Kidney (tissue), 14 donors: Measurements from ENCODE around the gene FBXO48. TPM values are rescaled to one million over a fixed set of nuclear protein-coding genes. Genes with fewer than 3 reads are reported as not detected.

Experiments used
- DNase-seq, 5 donors: peaks; one replicate each; pipeline ENCODE4 v3.0.0-alpha.2; 2013 to 2020
- FAIRE-seq: peaks from 2 replicates; lab custom pipeline; 2012; peaks lifted over from hg19 to GRCh38; lab: Jason Lieb, UNC
- H3K27ac ChIP-seq, 2 donors: one replicate each; pipeline ENCODE4 v1.7.0; 2013; ENCODE audit warnings: low read depth in 2 of 2, low read length in 2 of 2, inconsistent platforms in 1 of 2
- H3K27me3 ChIP-seq: one replicate; pipeline ENCODE4 v1.7.1; 2013; ENCODE audit warnings: low read length, inconsistent platforms; ENCODE audit not compliant: control insufficient read depth, insufficient read depth
- H3K36me3 ChIP-seq, 3 donors: one replicate each; pipeline versions ENCODE4 v1.7.0 to v1.7.1; 2013; ENCODE audit warnings: low read length in 3 of 3, control low read depth in 1 of 3, inconsistent platforms in 1 of 3; ENCODE audit not compliant: insufficient read depth in 3 of 3, control insufficient read depth in 2 of 3
- H3K4me1 ChIP-seq, 3 donors: one replicate each; pipeline versions ENCODE4 v1.7.0 to v1.7.1; 2013; ENCODE audit warnings: low read length in 3 of 3, inconsistent platforms in 1 of 3, low read depth in 1 of 3; ENCODE audit not compliant: control insufficient read depth in 2 of 3, insufficient read depth in 2 of 3
- H3K4me3 ChIP-seq, 3 donors: one replicate each; pipeline versions ENCODE4 v1.7.0 to v1.8.1; 2013; ENCODE audit warnings: low read length in 3 of 3, control low read depth in 1 of 3, inconsistent platforms in 1 of 3
- H3K9ac ChIP-seq, 3 donors: one replicate each; pipeline versions ENCODE4 v1.7.0 to v1.7.1; 2013; ENCODE audit warnings: low read length in 3 of 3, control low read depth in 1 of 3, inconsistent platforms in 1 of 3
- H3K9me3 ChIP-seq, 3 donors: one replicate each; pipeline versions ENCODE4 v1.7.0 to v1.7.1; 2013; ENCODE audit warnings: low read length in 3 of 3, control low read depth in 1 of 3, inconsistent platforms in 1 of 3; ENCODE audit not compliant: control insufficient read depth in 2 of 3, insufficient read depth in 1 of 3
- CTCF ChIP-seq: IDR thresholded peaks from 3 replicates; pipeline ENCODE4 v1.5.1; 2012; ENCODE audit warnings: mild to moderate bottlenecking, moderate library complexity, borderline replicate concordance; ENCODE audit not compliant: insufficient read depth; ENCODE audit errors: extremely low read depth
- intact Hi-C: fragments of 100-400 bp; cut with DNase I; formaldehyde crosslinking; loops from one replicate; pipeline ENCODE4 v1.11.1; 2022
- polyA plus RNA-seq: library from polyadenylated mRNA; stranded (reverse); fragments of 350-450 nt; fragmentation: Illumina TruSeq; extraction: RNeasy Lipid Tissue Mini Kit (QIAGEN cat#74804); gene quantifications from one replicate; pipeline ENCODE4 v1.2.3, GENCODE V29; 2014; ENCODE audit warnings: low read depth, low replicate concordance; ENCODE audit not compliant: insufficient read depth
- total RNA-seq: library from RNA; stranded (reverse); fragmentation: NEBNext Ultra II Directional; extraction: Animal tissue kit (Norgen Biotek cat#: 25700); gene quantifications from one replicate; pipeline ENCODE4 v1.2.1, GENCODE V29; 2021
- donor health status: control.
- donor health status: control.
- donor health status: control.
- donor health status: control.
- donor health status: control.
- donor health status: DM: yes; HTN: yes; CAD: no.
- donor health status: Normal renal cell carcinoma (clear cell type).

FBXO48 gene
- total and polyA plus RNA-seq, 2 donors from 2014 or later = 0.86 to 1.3 TPM

DNA sequence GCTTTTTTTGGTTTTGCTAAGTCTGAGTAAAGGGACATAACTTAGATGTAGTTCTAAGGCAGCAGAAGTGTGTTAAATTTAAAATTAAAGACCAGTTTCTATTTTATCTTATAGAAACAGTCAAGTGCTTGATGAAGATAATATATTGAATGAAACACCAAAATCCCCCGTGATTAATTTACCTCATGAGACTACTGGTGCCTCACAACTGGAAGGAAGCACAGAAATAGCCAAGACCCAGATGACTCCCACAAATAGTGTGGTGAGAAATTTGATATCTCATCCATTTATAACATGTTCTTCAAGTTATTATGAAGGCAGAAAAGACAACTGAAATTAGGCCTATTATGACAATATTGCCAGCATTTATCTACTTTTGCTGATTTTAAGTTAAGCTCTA lies 45.9 kb upstream of the FBXO48 start:
- H3K36me3 ChIP-seq = no peaks in the 10 kb centered on the region
- H3K27me3 ChIP-seq = no peaks in the 10 kb centered on the region
- no peak overlapping the region for H3K9ac ChIP-seq
- no peak overlapping the region for H3K4me3 ChIP-seq
- FAIRE-seq (no peak), DNase-seq (no peak)
- H3K9me3 ChIP-seq = no peaks in the 10 kb centered on the region
- intact Hi-C loops = no loop called here
- no peak for TF ChIP-seq CTCF
- H3K4me1 ChIP-seq = no peaks in the 10 kb centered on the region
- H3K27ac ChIP-seq = no peak overlapping the region

- intact Hi-C loops = no loop called here
- Histone ChIP-seq H3K4me3 (no peak overlapping the region), H3K27me3 (no peaks in the 10 kb centered on the region), H3K4me1 (no peaks in the 10 kb centered on the region), H3K9me3 (no peaks in the 10 kb centered on the region), H3K27ac (no peak overlapping the region), H3K9ac (no peak overlapping the region), H3K36me3 (no peaks in the 10 kb centered on the region)
- no peak for DNase-seq
- no peak for FAIRE-seq
- TF ChIP-seq CTCF = no peak
Measured at GRCh38 chr2:68512326-68512725, 45.2 kb upstream of the FBXO48 start.

DNA sequence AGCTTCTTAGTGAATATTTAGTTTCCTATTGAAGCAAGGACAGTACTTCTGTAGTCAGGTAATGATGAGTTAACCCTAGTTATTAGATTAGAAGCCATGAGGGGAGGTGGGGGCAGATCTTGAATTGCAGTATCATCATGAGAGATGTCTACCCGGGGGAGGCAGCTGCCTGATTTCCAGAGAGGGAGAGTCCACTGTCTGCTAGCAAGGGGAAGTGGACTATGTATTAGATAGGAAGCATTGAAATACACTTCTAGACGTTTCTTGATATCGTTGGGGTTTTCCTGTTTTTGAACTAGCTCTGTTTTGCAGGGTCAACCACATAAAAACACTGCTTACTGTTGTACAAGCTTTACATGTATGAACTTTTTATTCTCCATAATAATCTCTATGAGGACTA lies 39.1 kb upstream of the FBXO48 start:
- no peak for FAIRE-seq
- no peak for TF ChIP-seq CTCF
- no peaks in the 10 kb centered on the region for H3K36me3 ChIP-seq
- no peak for DNase-seq
- H3K9ac ChIP-seq = no peak overlapping the region
- H3K27me3 ChIP-seq = no peaks in the 10 kb centered on the region
- H3K4me3 ChIP-seq = no peak overlapping the region
- no peaks in the 10 kb centered on the region for H3K9me3 ChIP-seq
- H3K4me1 ChIP-seq = no peaks in the 10 kb centered on the region
- no peak overlapping the region for H3K27ac ChIP-seq
- intact Hi-C loops = no loop called here

GRCh38 chr2:68505603-68506159 lies 38.6 kb upstream of the FBXO48 start:
- Histone ChIP-seq H3K4me1 (no peaks in the 10 kb centered on the region), H3K4me3 (no peak overlapping the region), H3K27ac (no peak overlapping the region), H3K36me3 (no peaks in the 10 kb centered on the region), H3K9me3 (no peaks in the 10 kb centered on the region), H3K9ac (no peak overlapping the region), H3K27me3 (no peaks in the 10 kb centered on the region)
- FAIRE-seq (no peak), DNase-seq (no peak)
- intact Hi-C loops = no loop called here
- no peak for TF ChIP-seq CTCF
